Suprapubic skin (tissue), 4 donors: ENCODE measurements around the gene WFDC1.

Source experiments
- CTCF ChIP-seq, 2 donors: fragments of 200-600 bp in 1 of 2; fragments of 450-650 bp in 1 of 2; sonication (generic) in 1 of 2; IDR thresholded peaks; one replicate each; pipeline ENCODE4 v1.5.1; 2016 to 2019; ENCODE audit warnings: antibody characterized with exemption in 2 of 2, mild to moderate bottlenecking in 1 of 2, moderate library complexity in 1 of 2
- EP300 ChIP-seq: sonication (generic); formaldehyde crosslinking; IDR thresholded peaks from one replicate; pipeline ENCODE4 v1.6.1; 2017; ENCODE audit warnings: antibody characterized with exemption
- POLR2A ChIP-seq, 2 donors: fragments of 450-650 bp; IDR thresholded peaks; one replicate each; pipeline ENCODE4 v1.6.1; 2017; ENCODE audit warnings: antibody characterized with exemption in 2 of 2, mild to moderate bottlenecking in 2 of 2, moderate library complexity in 2 of 2
- POLR2AphosphoS5 ChIP-seq, 3 donors: sonication (generic); formaldehyde crosslinking; IDR thresholded peaks; one replicate each; pipeline ENCODE4 v1.6.1; 2017; ENCODE audit warnings: antibody characterized with exemption in 3 of 3

GRCh38 chr16:84354306-84354705 is 59.6 kb downstream of the WFDC1 start:
- no peak for TF ChIP-seq CTCF (IDR thresholded peaks at IDR 0.05)
- no peak for TF ChIP-seq POLR2A (IDR thresholded peaks at IDR 0.05)
- no peak for TF ChIP-seq EP300
- no peak for TF ChIP-seq POLR2AphosphoS5 (IDR thresholded peaks at IDR 0.05)
